ENCODE measurements around the gene OR52A5.

The OR52A5 gene

GRCh38 chr11:5136261-5136660 lies 1.9 kb downstream of the OR52A5 start:
- FAIRE-seq (no peak), DNase-seq (ENCODE audit: insufficient read length, low spot score) (no peak)
- no peak for TF ChIP-seq POLR2A (IDR thresholded peaks at IDR 0.05; ENCODE audit: low read depth, low read length)

GRCh38 chr11:5131584-5132335 lies 6.4 kb downstream of the OR52A5 start:
- FAIRE-seq: peak; percentile 50
- TF ChIP-seq POLR2A (IDR thresholded peaks at IDR 0.05; ENCODE audit: low read depth, low read length): no peak
- DNase-seq (ENCODE audit: insufficient read length, low spot score): no peak

- no peak for DNase-seq (ENCODE audit: insufficient read length, low spot score)
- FAIRE-seq: no peak
- TF ChIP-seq POLR2A (IDR thresholded peaks at IDR 0.05; ENCODE audit: low read depth, low read length): no peak
Observed at GRCh38 chr11:5129457-5129877, 8.7 kb downstream of the OR52A5 start.

- no peak for TF ChIP-seq POLR2A (IDR thresholded peaks at IDR 0.05; ENCODE audit: low read depth, low read length)
- no peak for DNase-seq (ENCODE audit: insufficient read length, low spot score)
- FAIRE-seq: peak; percentile 48
Observed at GRCh38 chr11:5124891-5125620, 13.1 kb downstream of the OR52A5 start.

- peak; percentile 93 for FAIRE-seq
- DNase-seq (ENCODE audit: insufficient read length, low spot score): peak; percentile 4
- TF ChIP-seq POLR2A (IDR thresholded peaks at IDR 0.05; ENCODE audit: low read depth, low read length): no peak
Observed at GRCh38 chr11:5123802-5124521, 14.2 kb downstream of the OR52A5 start.

GRCh38 chr11:5118893-5119292 lies 19.3 kb downstream of the OR52A5 start:
- no peak for TF ChIP-seq POLR2A (IDR thresholded peaks at IDR 0.05; ENCODE audit: low read depth, low read length)
- no peak for FAIRE-seq

GRCh38 chr11:5117588-5117987 lies 20.6 kb downstream of the OR52A5 start:
- no peak for FAIRE-seq
- no peak for DNase-seq (ENCODE audit: insufficient read length, low spot score)
- TF ChIP-seq POLR2A (IDR thresholded peaks at IDR 0.05; ENCODE audit: low read depth, low read length): no peak

More at GRCh38 chr11:5118893-5119292, 19.3 kb downstream of the OR52A5 start:
- DNase-seq (ENCODE audit: insufficient read length, low spot score): no peak

GRCh38 chr11:5115339-5115738 lies 22.8 kb downstream of the OR52A5 start:
- TF ChIP-seq POLR2A (IDR thresholded peaks at IDR 0.05; ENCODE audit: low read depth, low read length): no peak
- peak; percentile 20 for FAIRE-seq
- no peak for DNase-seq (ENCODE audit: insufficient read length, low spot score)

- no peak for TF ChIP-seq POLR2A (IDR thresholded peaks at IDR 0.05; ENCODE audit: low read depth, low read length)
- FAIRE-seq (no peak), DNase-seq (ENCODE audit: insufficient read length, low spot score) (no peak)
Observed at GRCh38 chr11:5107285-5107684, 30.9 kb downstream of the OR52A5 start.

- no peak for FAIRE-seq
- no peak for TF ChIP-seq POLR2A (IDR thresholded peaks at IDR 0.05; ENCODE audit: low read depth, low read length)
- no peak for DNase-seq (ENCODE audit: insufficient read length, low spot score)
Observed at GRCh38 chr11:5103066-5103465, 35.1 kb downstream of the OR52A5 start.

- TF ChIP-seq POLR2A (IDR thresholded peaks at IDR 0.05; ENCODE audit: low read depth, low read length): no peak
- DNase-seq (ENCODE audit: insufficient read length, low spot score) (no peak), FAIRE-seq (no peak)
Observed at GRCh38 chr11:5102246-5102645, 35.9 kb downstream of the OR52A5 start.

GRCh38 chr11:5096011-5096410 lies 42.1 kb downstream of the OR52A5 start:
- FAIRE-seq: no peak
- no peak for TF ChIP-seq POLR2A (IDR thresholded peaks at IDR 0.05; ENCODE audit: low read depth, low read length)

GRCh38 chr11:5092821-5093585 lies 45.2 kb downstream of the OR52A5 start:
- TF ChIP-seq POLR2A (IDR thresholded peaks at IDR 0.05; ENCODE audit: low read depth, low read length): no peak
- DNase-seq (ENCODE audit: insufficient read length, low spot score) (no peak), FAIRE-seq (peak; percentile 77)

More at GRCh38 chr11:5096011-5096410, 42.1 kb downstream of the OR52A5 start:
- DNase-seq (ENCODE audit: insufficient read length, low spot score): no peak
